GM12878 (cell line): ENCODE results near the gene MYO1D. TPM values are rescaled to one million over a fixed set of nuclear protein-coding genes. Genes with fewer than 3 reads are reported as not detected.

Source experiments
- ATAC-seq: fragments of 200-7000 bp; cut with Tn5 transposase; 3 replicates; pipeline ENCODE4 v1.9.1; 2020; ENCODE audit warnings: mild to moderate bottlenecking, moderate library complexity
- BruUV-seq: library from RNA; stranded (reverse); fragments of 400-500 nt; replicated peaks from 2 replicates; lab custom pipeline; 2021; lab: Mats Ljungman, UMichigan
- CTCF ChIA-PET: fragments of 300-600 bp; sonication (Branson Sonifier 250); formaldehyde crosslinking; extraction: SDS; loops from one replicate; lab custom pipeline; 2021; ENCODE audit warnings: inconsistent platforms; lab: Yijun Ruan, JAX
- POLR2A ChIA-PET: fragments of 350-600 bp; formaldehyde crosslinking; extraction: SDS; loops from one replicate; lab custom pipeline; 2021; ENCODE audit warnings: inconsistent platforms; lab: Charles Lee
- RAD21 ChIA-PET: fragments of 300-600 bp; sonication (Branson Sonifier 250); formaldehyde crosslinking; loops from one replicate; lab custom pipeline; 2023; ENCODE audit warnings: antibody characterized with exemption; ENCODE audit not compliant: unreplicated experiment; lab: Charles Lee
- SMC1A ChIA-PET: fragments of 300-600 bp; sonication (Branson Sonifier 250); formaldehyde crosslinking; loops from one replicate; lab custom pipeline; 2023; ENCODE audit not compliant: unreplicated experiment, uncharacterized antibody; lab: Charles Lee
- DNase-seq: peaks from one replicate; pipeline ENCODE4 v3.0.0-alpha.2; 2011; ENCODE audit warnings: low read depth, low spot score
- FAIRE-seq: peaks from 3 replicates; lab custom pipeline; 2011; peaks lifted over from hg19 to GRCh38; lab: Jason Lieb, UNC
- H2AFZ ChIP-seq: 2 replicates; pipeline ENCODE4 v1.6.0; 2011; ENCODE audit warnings: low read depth, low read length, control low read depth; ENCODE audit not compliant: control insufficient read depth
- H3K27ac ChIP-seq: 2 replicates; pipeline ENCODE4 v1.5.1; 2011; ENCODE audit warnings: control low read depth; ENCODE audit not compliant: control insufficient read depth, insufficient read depth
- H3K27me3 ChIP-seq, 2 experiments: replicated peaks in 1 of 2; 2 replicates each; pipeline versions ENCODE4 v1.6.0 to v1.6.1; 2011; ENCODE audit warnings: low read length in 1 of 2; ENCODE audit not compliant: control insufficient read depth in 2 of 2, insufficient read depth in 2 of 2
- H3K36me3 ChIP-seq, 2 experiments: 2 replicates each; pipeline ENCODE4 v1.5.1; 2011; ENCODE audit warnings: low read length in 1 of 2; ENCODE audit not compliant: control insufficient read depth in 2 of 2, insufficient read depth in 2 of 2
- H3K4me1 ChIP-seq: 2 replicates; pipeline ENCODE4 v1.6.1; 2011; ENCODE audit warnings: mild to moderate bottlenecking, low read length, moderate library complexity, mixed read lengths; ENCODE audit not compliant: control insufficient read depth, insufficient read depth
- H3K4me2 ChIP-seq: 2 replicates; pipeline ENCODE4 v1.6.0; 2011; ENCODE audit warnings: control low read depth; ENCODE audit not compliant: control insufficient read depth, insufficient read depth
- H3K4me3 ChIP-seq: fragments of 200-600 bp; sonication (generic); 2 replicates; pipeline ENCODE4 v1.5.1; 2016
- H3K79me2 ChIP-seq: 2 replicates; pipeline ENCODE4 v1.6.0; 2011; ENCODE audit warnings: low read length; ENCODE audit not compliant: control insufficient read depth, insufficient read depth
- H3K9ac ChIP-seq: 2 replicates; pipeline ENCODE4 v1.8.0; 2011; ENCODE audit warnings: low read length, control low read depth, mixed read lengths; ENCODE audit not compliant: control insufficient read depth, insufficient read depth
- H3K9me3 ChIP-seq: replicated peaks from 3 replicates; pipeline ENCODE4 v1.5.1; 2011; ENCODE audit warnings: mild to moderate bottlenecking, low read length; ENCODE audit not compliant: control insufficient read depth, insufficient read depth
- H4K20me1 ChIP-seq: 2 replicates; pipeline ENCODE4 v1.6.0; 2011; ENCODE audit not compliant: control insufficient read depth, insufficient read depth
- ATF2 ChIP-seq: IDR thresholded peaks from 2 replicates; pipeline ENCODE4 v1.6.1; 2012; ENCODE audit warnings: low read length, inconsistent platforms
- HDAC2 ChIP-seq: fragments of 200-600 bp; sonication (generic); IDR thresholded peaks from 2 replicates; pipeline ENCODE4 v1.6.1; 2017
- IKZF1 ChIP-seq: fragments of 450-650 bp; conservative IDR thresholded peaks from 2 replicates; pipeline ENCODE4 v1.6.1; 2017; ENCODE audit warnings: antibody characterized with exemption, mild to moderate bottlenecking
- IKZF2 ChIP-seq, 2 experiments: fragments of 450-650 bp; IDR thresholded peaks; 2 replicates each; pipeline ENCODE4 v1.6.1; 2017; ENCODE audit warnings: mild to moderate bottlenecking in 2 of 2, moderate library complexity in 2 of 2
- IRF4 ChIP-seq: IDR thresholded peaks from 2 replicates; pipeline ENCODE4 v1.6.1; 2011; ENCODE audit warnings: low read depth, low read length
- MXI1 ChIP-seq: fragments of 150-350 bp; IDR thresholded peaks from 2 replicates; pipeline ENCODE4 v1.6.1; 2011; ENCODE audit warnings: low read depth, mild to moderate bottlenecking, inconsistent platforms, low read length, improper control_type of control experiment
- MYB ChIP-seq: fragments of 150-350 bp; IDR thresholded peaks from 2 replicates; pipeline ENCODE4 v1.6.1; 2014; ENCODE audit warnings: mild to moderate bottlenecking, low read depth, low read length, borderline replicate concordance
- NFXL1 ChIP-seq: fragments of 450-650 bp; IDR thresholded peaks from 2 replicates; pipeline ENCODE4 v1.6.1; 2017; ENCODE audit warnings: antibody characterized with exemption, mild to moderate bottlenecking, borderline replicate concordance
- PAX5 ChIP-seq: IDR thresholded peaks from 2 replicates; pipeline ENCODE4 v1.6.1; 2011; ENCODE audit warnings: low read depth, low read length, borderline replicate concordance
- RBBP5 ChIP-seq: fragments of 200-600 bp; sonication (generic); conservative IDR thresholded peaks from 2 replicates; pipeline ENCODE4 v1.6.1; 2016
- RFX5 ChIP-seq: IDR thresholded peaks from 2 replicates; pipeline ENCODE4 v1.6.1; 2011; ENCODE audit warnings: low read depth, low read length, improper control_type of control experiment
- SUPT20H ChIP-seq: IDR thresholded peaks from 2 replicates; pipeline ENCODE4 v1.6.1; 2011; ENCODE audit warnings: low read depth, mild to moderate bottlenecking, low read length, moderate library complexity, borderline replicate concordance; ENCODE audit not compliant: control insufficient read depth
- TARDBP ChIP-seq: IDR thresholded peaks from 2 replicates; pipeline ENCODE4 v1.6.1; 2016; ENCODE audit warnings: borderline replicate concordance
- USF1 ChIP-seq: IDR thresholded peaks from 2 replicates; pipeline ENCODE4 v1.6.1; 2011; ENCODE audit warnings: borderline replicate concordance, low read depth, mild to moderate bottlenecking, moderate library complexity, mixed read lengths, low read length; ENCODE audit not compliant: insufficient read depth; ENCODE audit errors: extremely low read length
- YBX1 ChIP-seq: fragments of 450-650 bp; IDR thresholded peaks from 2 replicates; pipeline ENCODE4 v1.6.1; 2016; ENCODE audit warnings: antibody characterized with exemption
- ZNF592 ChIP-seq: fragments of 450-650 bp; IDR thresholded peaks from 2 replicates; pipeline ENCODE4 v1.6.1; 2017; ENCODE audit warnings: mild to moderate bottlenecking, moderate library complexity
- ZNF622 ChIP-seq: fragments of 450-650 bp; IDR thresholded peaks from 2 replicates; pipeline ENCODE4 v1.6.1; 2017; ENCODE audit warnings: mild to moderate bottlenecking, inconsistent platforms
- WGBS: methylation state at CpG from one replicate; pipeline ENCODE4 v1.1.6; 2016; ENCODE audit warnings: low lambda C conversion rate; ENCODE audit not compliant: insufficient replicate concordance, insufficient coverage; ENCODE audit errors: missing lambda C conversion rate; 5-methylcytosine and 5-hydroxymethylcytosine counted together
- in situ Hi-C: fragments of 300-500 bp; cut with MboI; formaldehyde crosslinking; loops from 9 replicates; pipeline ENCODE4 v1.14.3; 2018; ENCODE audit warnings: mixed read lengths
- intact Hi-C: fragments of 100-400 bp; cut with micrococcal nuclease; formaldehyde crosslinking; loops from one replicate; pipeline ENCODE4 v1.14.2; 2022; ENCODE audit not compliant: unreplicated experiment
- polyA plus RNA-seq, 11 experiments: library from polyadenylated mRNA; depleted of rRNA in 4 of 11; unstranded in 6 of 11; stranded (reverse) in 5 of 11; fragments of >200 nt; fragmentation: Nextera tagmentation in 4 of 11; fragmentation: Illumina TruSeq in 1 of 11; extraction: Ambion mirVana in 4 of 11; extraction: Trizol in 1 of 11; gene quantifications; 1 replicate in 1 of 11; 2 replicates in 10 of 11; pipeline versions ENCODE4 v1.2.1 to v1.2.3, GENCODE V29; 2011 to 2016; ENCODE audit warnings: inconsistent platforms in 2 of 11, missing spikeins in 2 of 11, low read depth in 1 of 11
- total RNA-seq, 4 experiments: library from RNA; depleted of rRNA in 3 of 4; stranded (reverse); fragments of >200 nt in 3 of 4; fragmentation: Illumina TruSeq in 1 of 4; extraction: Trizol in 1 of 4; gene quantifications; 2 replicates each; pipeline versions ENCODE4 v1.2.1 to v1.2.3, GENCODE V29; 2013 to 2021

The MYO1D gene
- total and polyA plus RNA-seq, 10 of the 15 experiments (the other 5 are each of a cell fraction or from before 2014, with no cell fraction given): 1.8 to 37.7 (median 25.4) TPM

- TF ChIP-seq PAX5 (no peak), RFX5 (no peak), MXI1 (no peak), USF1 (no peak)
Observed at GRCh38 chr17:32798938-32799337, 78.0 kb downstream of the MYO1D start (continued).

GRCh38 chr17:32795339-32795979 is 81.5 kb downstream of the MYO1D start:
- no peak overlapping the region for H2AFZ ChIP-seq
- no peaks in the 10 kb centered on the region for H3K9me3 ChIP-seq
- H4K20me1 ChIP-seq: no peaks in the 10 kb centered on the region
- ChIA-PET SMC1A (interaction anchor here (0.7 to 1.7 kb wide), 7 partner anchors 17 to 119 kb away, joined by 3 to 7 read pairs (median 3); partner anchors contain the start of gene MYO1D), POLR2A (no interaction called here), RAD21 (interaction anchor here (4.5 kb wide), 1 partner anchor 81 kb away, joined by 30 read pairs; the partner anchor contains the start of gene MYO1D), CTCF (interaction anchor here (1.0 to 8.2 kb wide), 3 partner anchors 12 to 80 kb away, joined by 4 to 53 read pairs (median 4); partner anchors contain the start of gene MYO1D)
- intact Hi-C loops: no loop called here
- DNase-seq (no peak), FAIRE-seq (no peak), ATAC-seq (no peak)
- peaks cover 6% of the 10 kb centered on the region for H3K4me1 ChIP-seq
- H3K4me2 ChIP-seq: no peak overlapping the region
- H3K9ac ChIP-seq: no peak overlapping the region
- 89% methylated on average over 11 of the region's 11 CpGs for WGBS
- H3K36me3 ChIP-seq: no peaks in the 10 kb centered on the region
- in situ Hi-C loops: no loop called here
- H3K4me3 ChIP-seq: no peak overlapping the region
- H3K27ac ChIP-seq: no peak overlapping the region
- no peaks in the 10 kb centered on the region for H3K27me3 ChIP-seq
- H3K79me2 ChIP-seq: no peaks in the 10 kb centered on the region
- no TSS peak for BruUV-seq
- TF ChIP-seq ZNF622 (no peak), MYB (no peak), HDAC2 (no peak), IKZF1 (no peak), SUPT20H (no peak), YBX1 (no peak), ZNF592 (no peak), NFXL1 (no peak), IKZF2 (IDR thresholded peaks at IDR 0.05) (no peak), RBBP5 (no peak), IRF4 (no peak), TARDBP (no peak), ATF2 (no peak)
